ENCODE data around the gene POU2F1.
"Not testable (repeated sequence)": the region's sequence is repeated elsewhere in the genome, so short reads cannot be mapped to it uniquely, and the experiment has no call there.

POU2F1 gene

DNA sequence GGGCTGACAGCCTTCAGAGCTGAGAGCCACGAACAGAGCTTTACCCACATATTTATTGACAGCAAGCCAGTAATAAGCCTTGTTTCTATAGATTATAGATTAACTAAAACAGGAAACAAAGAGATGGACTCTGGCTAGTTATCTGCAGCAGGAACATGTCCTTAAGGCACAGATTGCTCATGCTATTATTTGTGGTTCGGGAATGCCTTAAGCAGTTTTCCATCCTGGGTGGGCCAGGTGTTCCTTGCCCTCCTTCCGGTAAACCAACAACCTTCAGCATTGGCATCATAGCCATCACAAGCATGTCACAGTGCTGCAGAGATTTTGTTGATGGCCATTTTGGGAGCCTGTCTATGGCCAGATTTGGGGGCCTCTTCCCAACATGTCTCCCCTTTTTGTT, 96.8 kb downstream of the POU2F1 start:
- DNase-seq: no peak

DNA sequence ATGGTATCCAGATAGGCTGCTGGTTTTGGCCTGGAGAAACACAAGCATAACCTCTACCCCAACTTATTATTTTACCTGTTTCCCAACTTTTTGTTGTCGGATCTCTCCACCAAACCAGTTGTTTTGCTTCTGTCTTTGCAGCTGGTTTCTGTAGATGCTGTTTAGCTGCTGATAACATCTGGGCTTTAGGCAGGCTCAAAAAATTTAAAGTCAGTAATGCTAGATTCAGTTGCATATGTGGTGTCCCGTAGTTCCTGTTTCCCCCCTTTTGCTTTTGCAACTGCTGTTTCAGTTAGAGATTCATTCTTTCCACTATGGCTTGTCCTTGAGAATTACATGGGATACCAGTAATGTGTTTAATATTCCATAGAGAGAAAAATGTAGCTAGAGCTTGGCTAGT, 98.5 kb downstream of the POU2F1 start:
- not testable (repeated sequence) for DNase-seq

DNA sequence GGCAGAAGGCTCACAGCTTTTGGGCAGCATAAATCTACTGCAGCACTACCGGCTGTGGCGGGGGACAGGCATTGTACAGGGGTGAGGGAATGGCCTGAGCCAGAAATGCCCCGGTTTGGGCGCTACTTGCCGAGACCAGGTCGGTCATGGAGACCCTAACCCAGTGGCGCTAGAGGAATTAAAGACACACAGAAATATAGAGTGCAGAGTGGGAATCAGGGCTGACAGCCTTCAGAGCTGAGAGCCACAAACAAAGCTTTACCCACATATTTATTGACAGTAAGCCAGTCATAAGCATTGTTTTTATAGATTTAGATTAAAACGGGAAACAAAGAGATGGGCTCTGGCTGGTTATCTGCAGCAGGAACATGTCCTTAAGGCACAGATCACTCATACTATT, 101.8 kb downstream of the POU2F1 start:
- no peak for DNase-seq

DNA sequence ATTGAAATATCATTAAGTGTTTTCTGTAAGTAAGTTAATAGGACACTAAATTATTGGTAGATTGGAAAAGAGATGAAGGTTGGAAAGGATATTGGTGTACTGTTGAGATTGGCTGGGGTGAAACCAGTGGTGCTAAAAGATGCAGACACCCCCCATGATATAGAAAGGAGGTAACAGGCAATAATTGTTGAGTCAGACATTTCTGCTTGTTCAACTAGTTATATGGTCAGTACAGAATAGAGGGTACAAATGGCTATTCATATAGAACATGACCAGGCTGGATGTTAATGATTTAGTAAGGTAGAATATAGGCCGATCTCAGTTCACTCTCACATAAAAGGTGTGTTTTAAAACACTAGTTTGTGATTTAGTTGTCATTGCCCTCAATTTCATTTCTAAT, 104.5 kb downstream of the POU2F1 start:
- DNase-seq: no peak

DNA sequence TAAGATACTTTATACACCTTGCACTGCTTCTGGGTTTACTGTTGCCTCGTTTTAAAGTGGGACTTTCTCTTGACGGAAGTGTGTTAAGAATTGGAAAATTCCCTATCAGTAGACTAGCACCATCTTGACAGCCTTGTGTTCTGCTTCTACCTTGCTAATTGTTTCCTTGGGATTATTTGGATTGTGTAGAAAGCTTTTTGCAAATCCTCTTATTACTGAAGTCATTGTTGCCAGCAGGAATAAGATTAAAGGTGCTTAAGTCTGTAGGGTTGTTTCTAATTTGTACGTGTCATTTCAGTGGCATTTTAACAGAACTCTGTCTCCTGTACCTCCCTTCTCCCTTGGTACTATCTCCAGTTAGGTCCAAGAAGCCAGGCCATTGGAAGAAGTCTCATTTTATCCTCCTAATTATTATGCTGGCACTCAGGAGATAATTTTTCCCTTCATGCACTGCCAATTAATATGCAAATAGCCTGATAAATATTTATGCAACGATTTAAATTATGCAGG, 107.7 kb downstream of the POU2F1 start:
- no peak for DNase-seq

DNA sequence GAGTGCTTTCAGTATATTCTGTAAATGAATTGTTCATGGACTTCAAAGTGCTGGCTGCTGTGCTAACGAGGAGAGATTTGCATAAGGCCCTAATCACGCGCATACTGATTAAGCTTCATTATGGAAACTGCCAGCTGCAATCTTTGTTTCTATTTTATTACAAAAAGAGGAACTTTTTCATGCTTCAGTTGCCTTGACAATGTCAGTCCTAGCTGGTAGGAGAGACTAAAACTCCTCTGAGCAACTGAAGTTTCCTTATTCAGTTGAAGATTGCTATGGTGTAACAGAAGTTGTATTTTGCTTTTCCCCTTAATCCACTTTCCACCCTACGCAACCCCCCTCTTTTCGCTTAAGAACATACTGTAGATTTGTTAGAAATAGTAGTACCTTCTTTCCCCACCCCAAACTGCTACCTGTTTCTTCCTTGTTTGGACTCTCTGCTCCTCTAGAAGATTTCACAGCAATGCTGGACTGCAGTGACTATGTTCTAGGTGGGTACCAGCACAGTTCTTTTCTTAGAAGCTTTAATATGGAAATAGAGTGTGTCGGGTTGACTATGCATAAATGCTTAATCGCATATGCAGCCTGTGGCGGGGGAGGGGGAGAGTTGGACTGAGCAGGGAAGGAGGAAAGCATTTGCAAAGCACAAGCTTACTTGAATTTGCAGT, 108.3 kb downstream of the POU2F1 start:
- no peak for DNase-seq

DNA sequence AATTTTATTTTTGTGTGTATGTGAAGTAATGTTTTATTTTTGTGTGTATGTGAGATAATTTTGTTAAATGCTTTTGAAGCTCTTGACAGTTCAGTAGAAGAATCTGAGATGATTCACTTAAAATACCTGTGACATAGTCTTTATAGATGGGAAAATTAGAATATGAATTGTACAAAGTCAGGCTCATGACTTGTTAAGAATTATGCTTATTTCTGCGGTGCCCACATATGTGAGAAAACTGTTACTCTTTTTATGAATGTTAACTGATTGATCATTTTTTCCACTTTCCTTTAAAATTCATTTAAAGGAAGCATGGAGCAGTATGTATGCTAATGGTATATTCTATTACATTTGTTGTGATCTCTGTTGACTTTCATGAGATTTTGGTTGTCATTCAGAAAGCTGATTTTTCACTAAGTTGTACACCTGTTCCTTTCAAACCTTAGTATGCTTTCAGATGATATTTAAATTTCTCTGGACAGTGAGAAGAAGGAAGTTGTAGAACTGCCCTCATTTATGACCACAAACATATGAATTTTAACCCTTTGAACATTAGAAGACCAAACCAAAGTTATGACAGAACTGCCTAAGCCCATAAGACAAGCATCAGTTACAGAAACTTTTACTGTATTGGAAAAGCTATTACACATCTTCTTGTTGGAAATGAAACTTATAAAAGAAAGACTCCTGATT, 110.1 kb downstream of the POU2F1 start:
- DNase-seq: no peak

DNA sequence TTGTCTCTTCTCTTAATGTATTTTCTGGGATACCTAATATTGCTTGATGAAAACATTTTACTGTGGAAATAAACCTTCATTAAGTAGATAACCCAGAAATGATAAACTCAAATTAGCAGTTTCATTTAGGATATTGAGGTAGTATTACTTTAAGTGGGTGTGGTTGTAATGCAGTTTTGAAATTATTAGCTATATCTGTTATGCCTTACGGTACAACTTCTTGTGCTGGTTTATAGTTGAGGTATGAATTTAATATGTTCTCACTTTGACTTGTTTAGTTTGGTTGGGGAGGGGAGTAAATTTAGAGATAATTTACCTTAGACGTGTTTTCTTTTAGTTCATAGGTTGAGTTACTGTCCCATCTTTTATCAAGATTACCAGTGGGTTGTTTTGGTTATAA, 111.0 kb downstream of the POU2F1 start:
- no peak for DNase-seq

DNA sequence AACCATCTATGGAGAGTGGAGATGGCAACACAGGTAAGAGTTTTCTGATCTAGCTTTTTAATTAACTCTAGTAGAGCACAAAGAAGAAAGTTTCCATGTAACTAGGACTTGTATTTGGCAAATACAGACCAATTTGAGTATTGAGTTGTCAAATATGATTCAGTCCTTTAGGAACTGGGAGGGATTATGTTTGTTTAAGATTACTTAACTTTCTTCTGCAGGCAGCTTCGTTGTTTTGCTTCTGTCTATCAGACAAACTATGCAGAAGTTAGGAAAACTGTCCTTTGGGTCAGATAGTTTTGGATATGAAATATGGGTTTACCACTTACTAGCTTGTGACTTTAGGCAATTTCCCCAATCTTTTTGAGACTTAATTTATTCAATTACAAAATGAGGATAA, 111.8 kb downstream of the POU2F1 start:
- DNase-seq: peak; percentile 6

DNA sequence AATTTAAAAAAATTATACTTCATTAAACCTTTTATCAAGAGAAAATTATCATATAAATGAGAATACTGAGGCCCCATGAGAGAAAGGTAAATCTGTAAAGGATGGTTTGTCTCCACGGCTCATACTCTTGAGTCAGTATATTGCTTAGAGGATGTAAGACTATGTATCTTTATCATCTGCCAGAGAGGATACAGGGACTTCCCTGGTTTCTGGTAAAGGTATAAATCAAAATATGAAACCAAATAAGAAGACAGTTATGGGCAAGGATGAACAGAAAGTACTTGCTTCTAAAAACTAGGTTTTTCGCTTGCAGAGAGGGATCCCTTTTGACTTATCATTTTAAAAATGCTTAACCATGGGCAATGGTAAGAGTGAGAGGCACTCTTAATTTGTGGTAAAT, 112.4 kb downstream of the POU2F1 start:
- no peak for DNase-seq

DNA sequence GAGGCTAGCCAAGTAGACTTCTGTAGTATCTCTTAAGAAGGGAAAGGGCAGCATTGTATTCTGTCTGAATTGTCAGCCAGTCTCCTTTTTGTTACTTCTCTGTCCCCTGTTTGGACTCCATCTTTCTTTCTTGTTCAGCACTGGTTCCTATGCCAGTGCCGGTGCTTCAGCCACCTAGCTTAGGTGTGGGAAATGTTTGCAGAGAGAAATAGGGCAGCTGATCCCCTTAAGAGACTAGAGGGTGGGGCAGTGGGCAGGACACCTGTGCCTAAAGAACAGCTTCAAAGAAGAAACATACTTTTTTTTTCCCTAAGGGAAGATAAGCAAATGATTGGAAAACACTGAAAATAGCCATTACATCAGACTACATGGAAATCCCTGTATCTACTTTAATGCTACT, 113.0 kb downstream of the POU2F1 start:
- DNase-seq: no peak

DNA sequence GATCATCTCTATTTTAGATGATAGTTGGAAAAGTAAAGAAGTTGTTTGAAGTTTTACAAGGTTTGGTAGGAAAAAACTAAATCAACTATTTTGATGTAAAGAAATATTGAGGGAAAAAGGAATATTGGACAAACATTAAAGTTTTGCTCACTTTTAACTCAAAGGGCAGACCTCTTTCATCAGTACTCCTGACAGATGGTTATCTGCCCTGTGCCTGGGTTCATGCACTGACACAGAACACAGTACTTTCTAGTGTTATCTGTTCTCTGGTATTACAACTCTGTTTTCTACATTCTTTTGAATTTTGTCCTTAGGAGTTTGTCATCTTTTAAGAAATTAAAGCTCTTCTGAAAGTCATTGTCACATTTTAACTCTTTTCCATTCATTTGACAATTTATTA, 118.7 kb downstream of the POU2F1 start:
- no peak for DNase-seq

DNA sequence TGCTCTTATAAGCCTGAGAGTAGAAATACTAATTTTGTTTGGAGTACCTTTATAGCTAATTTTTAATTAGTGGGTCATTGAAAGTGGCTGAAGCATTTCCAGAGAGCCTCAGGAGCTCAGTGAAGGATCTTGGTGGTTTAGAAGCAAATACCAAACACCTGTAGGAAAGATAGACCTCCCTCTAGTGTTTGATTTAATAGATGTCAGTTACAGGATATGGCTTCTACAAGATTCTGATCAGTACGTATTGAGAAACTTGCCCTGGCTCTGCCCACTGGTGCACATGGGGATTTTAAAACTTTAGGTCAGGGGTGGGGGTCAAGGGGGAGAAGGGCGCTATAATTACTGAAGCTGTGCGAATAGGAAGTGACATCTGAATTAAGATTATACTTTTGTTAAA, 122.2 kb downstream of the POU2F1 start:
- no peak for DNase-seq

DNA sequence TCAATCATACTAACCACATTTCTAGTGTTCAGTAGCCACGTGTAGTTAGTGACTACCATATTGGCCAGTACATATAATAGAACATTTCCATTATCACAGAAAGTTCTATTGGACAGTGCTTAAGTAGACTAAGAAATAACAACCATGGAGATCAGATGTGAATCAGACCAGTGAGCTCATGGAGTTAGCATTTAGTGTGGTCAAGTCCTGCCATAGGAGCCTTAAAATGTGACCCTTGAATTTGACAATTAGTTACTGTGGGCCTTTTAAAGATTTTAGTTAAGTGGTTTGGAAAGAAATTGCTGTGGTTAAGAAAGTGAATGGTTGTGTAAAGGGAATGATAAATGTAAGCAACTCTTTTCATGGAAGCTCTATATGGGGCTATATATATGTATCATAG, 123.4 kb downstream of the POU2F1 start:
- peak; percentile 37 for DNase-seq

DNA sequence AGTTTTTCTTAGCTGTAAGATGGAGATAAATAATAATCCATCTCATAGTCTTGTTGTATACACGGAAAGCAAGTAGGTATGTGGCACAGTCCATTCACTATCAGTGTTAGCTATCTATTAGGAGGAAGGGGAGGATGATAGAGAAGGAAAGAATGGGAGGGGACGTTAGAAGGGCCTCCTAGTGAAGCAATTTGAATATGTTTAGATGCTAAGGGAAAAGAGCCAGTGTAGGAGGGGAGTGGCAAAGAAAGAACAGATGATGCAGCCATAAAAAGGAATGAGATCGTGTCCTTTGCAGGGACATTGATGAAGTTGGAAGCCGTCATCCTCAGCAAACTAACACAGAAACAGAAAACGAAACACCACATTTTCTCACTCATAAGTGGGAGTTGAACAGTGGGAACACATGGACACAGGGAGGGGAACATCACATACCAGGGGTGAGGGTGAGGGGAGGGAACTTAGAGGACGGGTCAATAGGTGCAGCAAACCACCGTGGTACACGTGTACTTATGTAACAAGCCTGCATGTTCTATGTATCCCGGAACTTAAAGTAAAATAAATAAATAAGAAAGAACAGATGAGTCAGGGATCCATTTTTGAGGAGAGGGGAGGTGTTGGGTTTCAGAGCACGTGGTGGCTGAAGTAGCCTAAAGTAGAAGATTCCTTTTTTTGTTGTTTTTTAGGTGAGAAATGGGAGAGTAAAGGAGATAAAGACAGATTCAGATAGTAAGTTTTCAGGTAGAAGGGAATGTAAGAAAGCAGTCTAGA, 124.1 kb downstream of the POU2F1 start:
- DNase-seq: no peak

DNA sequence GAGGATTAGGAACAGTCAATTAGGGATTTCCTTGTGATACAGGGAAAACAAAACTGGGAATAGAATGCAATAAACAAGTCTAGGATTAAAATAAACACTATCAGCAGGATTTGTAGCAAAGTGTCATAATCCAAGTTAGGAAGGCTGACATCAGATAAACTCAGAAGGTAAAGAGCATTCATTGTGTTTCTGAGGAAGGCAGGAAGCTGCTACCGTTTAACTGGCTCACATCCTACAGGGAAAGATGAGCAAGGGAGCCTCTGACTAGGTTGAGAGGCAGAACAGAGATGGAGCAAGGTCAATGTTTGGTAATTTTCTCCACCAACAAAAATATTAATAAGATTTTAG, 124.7 kb downstream of the POU2F1 start:
- DNase-seq: no peak

DNA sequence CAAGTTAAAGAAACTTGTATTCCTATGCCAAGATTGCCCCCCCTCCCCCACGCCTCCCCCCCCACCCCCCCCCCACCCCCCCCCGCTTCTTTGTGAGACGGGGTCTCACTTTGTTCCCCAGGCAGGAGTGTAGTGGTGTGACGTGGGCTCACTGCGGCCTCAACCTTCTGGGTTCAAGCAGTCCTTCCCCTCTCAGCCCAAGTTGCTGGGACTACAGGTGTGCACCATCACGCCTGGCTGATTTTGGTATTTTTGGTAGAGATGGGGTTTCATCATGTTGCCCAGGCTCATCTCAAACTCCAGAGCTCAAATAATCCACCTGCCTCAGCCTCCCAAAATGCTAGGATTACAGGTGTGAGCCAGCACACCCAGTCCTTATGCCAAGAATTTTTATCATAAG, 136.6 kb downstream of the POU2F1 start:
- no peak for DNase-seq

DNA sequence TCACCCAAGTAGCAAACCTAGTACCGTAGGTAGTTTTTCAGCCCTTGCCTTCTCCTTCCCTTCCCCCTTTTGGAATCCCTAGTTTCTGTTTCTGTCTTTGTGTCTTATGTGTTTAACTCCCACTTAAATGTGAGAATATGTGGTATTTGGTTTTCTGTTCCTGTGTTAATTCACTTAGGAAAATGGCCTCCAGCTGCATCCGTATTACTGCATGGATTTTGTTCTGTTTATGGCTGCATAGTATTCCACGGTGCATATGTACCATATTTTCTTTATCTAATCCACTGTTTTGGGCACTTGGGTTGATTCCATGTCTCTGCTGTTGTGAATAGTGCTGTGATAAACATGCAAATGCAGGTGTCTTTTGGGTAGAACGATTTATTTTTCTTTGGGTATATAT, 138.6 kb downstream of the POU2F1 start:
- no peak for DNase-seq

DNA sequence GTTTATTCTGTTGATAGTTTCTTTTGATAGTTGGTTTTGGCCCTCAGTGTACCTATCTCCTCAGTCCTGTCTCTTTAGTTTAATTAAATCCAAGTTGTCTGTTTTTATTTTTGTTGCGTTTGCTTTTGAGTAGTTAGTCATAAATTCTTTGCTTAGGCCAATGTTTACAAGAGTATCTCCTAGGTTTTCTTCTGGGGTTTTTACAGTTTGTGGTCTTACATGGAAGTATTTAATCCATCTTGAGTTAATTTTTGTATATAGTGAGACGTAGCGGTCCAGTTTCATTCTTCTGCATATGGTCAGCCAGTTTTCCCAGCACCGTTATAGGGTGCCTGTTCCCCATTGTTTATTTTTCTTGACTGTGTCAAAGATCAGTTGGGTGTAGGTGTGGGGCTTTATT, 139.4 kb downstream of the POU2F1 start:
- no peak for DNase-seq

DNA sequence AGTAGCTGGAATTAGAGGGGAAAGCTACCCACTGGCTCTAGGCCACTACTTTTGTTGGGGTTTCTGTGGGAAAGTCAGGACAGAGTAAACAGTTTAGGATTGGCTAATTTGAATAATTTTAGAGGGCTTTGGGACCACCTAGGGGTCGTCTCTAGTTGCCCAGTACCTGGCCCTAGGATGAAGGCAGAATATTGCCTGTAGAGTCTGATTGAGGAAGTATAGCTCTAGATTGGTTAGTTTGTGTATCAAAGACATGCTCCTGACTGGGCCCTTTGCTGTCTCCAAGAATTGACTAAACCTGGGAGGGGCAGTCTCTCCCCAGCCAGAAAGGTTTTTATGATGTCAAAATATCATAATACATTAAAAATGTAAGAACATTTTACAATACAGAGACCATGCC, 142.0 kb downstream of the POU2F1 start:
- DNase-seq: no peak

DNA sequence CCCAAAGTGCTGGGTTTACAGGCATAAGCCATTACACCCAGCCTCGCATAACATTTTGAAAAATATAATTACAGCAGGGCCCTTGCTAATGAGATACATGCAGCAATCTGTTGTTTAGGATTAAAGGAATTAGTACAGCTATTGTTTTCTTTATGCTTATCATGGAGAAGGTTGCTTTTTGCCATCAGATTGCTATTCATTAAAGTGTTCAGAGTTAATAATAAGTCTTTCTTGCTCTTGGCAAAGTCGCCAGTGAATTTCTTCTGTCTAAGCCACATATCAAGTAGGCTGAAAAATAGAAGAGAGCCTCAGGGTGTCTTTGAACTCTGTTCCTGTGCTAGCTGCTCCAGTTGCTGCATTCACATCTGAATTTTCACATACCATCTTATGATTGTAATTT, 144.1 kb downstream of the POU2F1 start:
- no peak for DNase-seq

DNA sequence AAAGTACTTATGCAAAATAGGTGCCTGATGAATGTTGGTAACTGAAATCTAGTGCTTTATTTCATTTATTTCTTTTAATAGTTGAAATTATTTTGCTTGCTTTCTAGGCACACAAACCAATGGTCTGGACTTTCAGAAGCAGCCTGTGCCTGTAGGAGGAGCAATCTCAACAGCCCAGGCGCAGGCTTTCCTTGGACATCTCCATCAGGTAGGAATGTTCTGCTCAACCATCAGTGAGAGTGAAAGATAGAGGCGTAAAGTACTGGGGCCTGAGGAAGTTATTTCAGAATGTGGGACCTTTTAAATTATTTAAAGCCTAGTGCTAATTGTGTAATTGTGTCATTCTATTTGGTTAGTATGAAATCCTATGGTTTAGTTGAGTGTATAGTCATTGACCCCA, 144.7 kb downstream of the POU2F1 start:
- no peak for DNase-seq

DNA sequence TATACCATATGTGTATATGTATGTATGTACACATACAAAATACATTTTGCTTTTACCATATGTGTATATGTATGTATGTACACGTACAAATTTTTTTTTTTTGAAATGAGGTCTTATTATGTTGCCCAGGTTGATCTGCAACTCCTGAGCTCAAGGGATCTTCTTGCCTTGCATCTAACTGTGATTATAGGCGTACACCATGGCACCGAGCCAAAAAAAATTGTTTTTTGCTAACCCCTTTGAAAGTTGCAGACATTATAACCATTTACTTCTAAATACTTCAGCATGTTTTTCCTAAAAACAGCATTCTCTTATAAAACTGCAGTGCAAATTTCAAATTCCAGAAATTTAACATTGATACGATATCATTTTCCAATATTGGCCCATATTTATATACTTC, 147.0 kb downstream of the POU2F1 start:
- DNase-seq: no peak

DNA sequence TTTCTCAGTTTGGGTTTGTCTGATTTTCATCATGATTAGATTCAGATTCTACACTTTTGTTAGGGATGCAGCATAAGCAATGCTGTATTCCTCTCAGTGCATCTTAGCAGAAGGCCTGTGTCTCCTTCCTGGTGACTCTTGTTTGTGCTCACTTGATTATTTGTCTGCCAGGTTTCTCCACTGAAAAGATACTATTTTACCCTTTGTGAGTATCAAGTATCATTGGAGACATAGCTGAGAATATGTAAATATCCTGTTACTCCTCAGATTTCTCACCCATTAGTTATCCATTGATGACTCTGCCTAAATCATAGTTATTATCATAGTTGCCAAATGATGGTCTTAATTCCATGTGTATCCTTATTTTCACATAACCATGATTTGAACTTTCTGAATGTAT, 148.5 kb downstream of the POU2F1 start:
- no peak for DNase-seq
